Spinal cord (tissue), 4 donors: ENCODE measurements around the gene FEN1. TPM values are rescaled to one million over a fixed set of nuclear protein-coding genes. Genes with fewer than 3 reads are reported as not detected.

Experiments
- polyA plus RNA-seq, 2 donors: library from polyadenylated mRNA; unstranded; fragments of 120-200 nt; gene quantifications; one replicate each; pipeline ENCODE4 v1.2.1, GENCODE V29; 2013; ENCODE audit not compliant: insufficient read length in 2 of 2
- total RNA-seq, 2 donors: library from RNA; depleted of rRNA in 1 of 2; stranded (reverse); fragments of 120-200 nt in 1 of 2; fragments of >200 nt in 1 of 2; gene quantifications; one replicate each; pipeline versions ENCODE4 v1.2.3 to v1.2.4, GENCODE V29; 2013 to 2014

FEN1 gene
- total and polyA plus RNA-seq, 4 donors = 20.7 to 36.1 (median 29.7) TPM

Other genes starting within 250 kb of the FEN1 start
- 10 to 100 TPM in 1 of 2 donors, 1 to 10 TPM in 1; 9.8 to 31.1 TPM for gene SYT7, start 211.8 kb upstream of the FEN1 start, total RNA-seq
- gene SYT7, start 211.8 kb upstream of the FEN1 start, polyA plus RNA-seq = 10 to 100 TPM; 51.4 to 57.7 TPM
- 1 to 10 TPM; 3.9 to 8.4 TPM for gene DAGLA, start 112.5 kb upstream of the FEN1 start, total RNA-seq
- gene DAGLA, start 112.5 kb upstream of the FEN1 start, polyA plus RNA-seq = 10 to 100 TPM; 21.3 to 21.7 TPM
- 10 to 100 TPM; 13.6 to 17.9 TPM for gene MYRF, start 40.3 kb upstream of the FEN1 start, total RNA-seq
- gene MYRF, start 40.3 kb upstream of the FEN1 start, polyA plus RNA-seq = 100 to 1,000 TPM; 112 to 135 TPM
- 100 to 1,000 TPM; 102 to 170 TPM for gene TMEM258, start 312 bp upstream of the FEN1 start, total RNA-seq
- gene TMEM258, start 312 bp upstream of the FEN1 start, polyA plus RNA-seq = 100 to 1,000 TPM; 143 to 181 TPM
- 10 to 100 TPM; 63.6 to 94.9 TPM for gene FADS1, start 24.1 kb downstream of the FEN1 start, total RNA-seq
- 10 to 100 TPM; 91.0 to 92.9 TPM for gene FADS1, start 24.1 kb downstream of the FEN1 start, polyA plus RNA-seq
- gene FADS2, start 35.4 kb downstream of the FEN1 start, total RNA-seq = 100 to 1,000 TPM; 125 to 138 TPM
- gene FADS2, start 35.4 kb downstream of the FEN1 start, polyA plus RNA-seq = 100 to 1,000 TPM; 448 to 452 TPM
- 10 to 100 TPM; 41.1 to 58.0 TPM for gene FADS3, start 98.6 kb downstream of the FEN1 start, total RNA-seq
- gene FADS3, start 98.6 kb downstream of the FEN1 start, polyA plus RNA-seq = 10 to 100 TPM; 62.6 to 66.9 TPM
- gene RAB3IL1, start 124.7 kb downstream of the FEN1 start, total RNA-seq = 10 to 100 TPM; 12.8 to 47.7 TPM
- 10 to 100 TPM; 14.7 to 30.3 TPM for gene RAB3IL1, start 124.7 kb downstream of the FEN1 start, polyA plus RNA-seq
- 10 to 100 TPM in 1 of 2 donors, 1 to 10 TPM in 1; 7.3 to 10.2 TPM for gene BEST1, start 157.4 kb downstream of the FEN1 start, total RNA-seq
- 10 to 100 TPM; 15.2 to 21.0 TPM for gene BEST1, start 157.4 kb downstream of the FEN1 start, polyA plus RNA-seq
- 1,000 to 10,000 TPM in 1 of 2 donors, 100 to 1,000 TPM in 1; 878 to 1,181 TPM for gene FTH1, start 174.7 kb downstream of the FEN1 start, total RNA-seq
- 1,000 to 10,000 TPM; 3,691 to 3,889 TPM for gene FTH1, start 174.7 kb downstream of the FEN1 start, polyA plus RNA-seq